HEK293 (cell line): ENCODE measurements around the gene MFSD11.

ENCODE experiments used
- CTCF ChIA-PET: fragments of 350-600 bp; formaldehyde crosslinking; extraction: SDS; loops from one replicate; lab custom pipeline; 2021; ENCODE audit warnings: antibody characterized with exemption; lab: Yijun Ruan, JAX
- POLR2A ChIA-PET: fragments of 300-600 bp; formaldehyde crosslinking; extraction: SDS; loops from one replicate; lab custom pipeline; 2020; ENCODE audit warnings: antibody characterized with exemption, inconsistent platforms; lab: Yijun Ruan, JAX
- H3K27ac ChIP-seq: fragments of 200-500 bp; sonication (Bioruptor generic); 2 replicates; pipeline ENCODE4 v1.5.1; 2014; ENCODE audit warnings: low read depth, low read length, control low read depth, inconsistent platforms; ENCODE audit errors: extremely low read depth
- H3K36me3 ChIP-seq, 2 experiments: fragments of 200-500 bp in 1 of 2; sonication (Bioruptor generic) in 1 of 2; 1 replicate in 1 of 2; 2 replicates in 1 of 2; pipeline ENCODE4 v1.5.1; 2014 to 2017; ENCODE audit warnings: inconsistent platforms in 2 of 2, low read length in 2 of 2; ENCODE audit not compliant: control insufficient read depth in 2 of 2, insufficient read depth in 1 of 2
- H3K4me1 ChIP-seq: fragments of 200-500 bp; sonication (Bioruptor generic); 2 replicates; pipeline ENCODE4 v1.5.1; 2014; ENCODE audit warnings: mild to moderate bottlenecking, low read length, inconsistent platforms; ENCODE audit not compliant: control insufficient read depth, insufficient read depth
- H3K4me3 ChIP-seq: 2 replicates; pipeline ENCODE4 v1.5.1; 2011; ENCODE audit warnings: low read depth, mild to moderate bottlenecking, control low read depth, low read length, moderate library complexity
- H3K9me3 ChIP-seq: fragments of 200-500 bp; sonication (Bioruptor generic); 2 replicates; pipeline ENCODE4 v1.5.1; 2014; ENCODE audit warnings: low read depth, low read length, inconsistent platforms; ENCODE audit not compliant: control insufficient read depth, insufficient read depth
- EGR2 ChIP-seq: fragments of 450-650 bp; formaldehyde crosslinking; IDR thresholded peaks from 2 replicates; pipeline ENCODE4 v1.5.1; 2016; ENCODE audit warnings: low read depth, missing biosample characterization, missing genetic modification characterization
- GLI2 ChIP-seq: fragments of 450-650 bp; formaldehyde crosslinking; IDR thresholded peaks from 2 replicates; pipeline ENCODE4; 2017; ENCODE audit warnings: missing biosample characterization, missing genetic modification characterization, low read depth, borderline replicate concordance
- GLIS2 ChIP-seq: fragments of 450-650 bp; formaldehyde crosslinking; IDR thresholded peaks from 2 replicates; pipeline ENCODE4 v1.5.1; 2016; ENCODE audit warnings: missing biosample characterization, missing genetic modification characterization
- KLF1 ChIP-seq: fragments of 450-650 bp; formaldehyde crosslinking; IDR thresholded peaks from 2 replicates; pipeline ENCODE4 v1.5.1; 2016; ENCODE audit warnings: missing biosample characterization, missing genetic modification characterization
- KLF7 ChIP-seq: fragments of 450-650 bp; formaldehyde crosslinking; IDR thresholded peaks from 2 replicates; pipeline ENCODE4 v1.5.1; 2016; ENCODE audit warnings: missing biosample characterization, missing genetic modification characterization, borderline replicate concordance
- SCRT1 ChIP-seq: fragments of 450-650 bp; formaldehyde crosslinking; IDR thresholded peaks from 2 replicates; pipeline ENCODE4 v1.5.1; 2016; ENCODE audit warnings: missing biosample characterization, missing genetic modification characterization, borderline replicate concordance
- SCRT2 ChIP-seq: fragments of 450-650 bp; formaldehyde crosslinking; IDR thresholded peaks from 2 replicates; pipeline ENCODE4 v1.5.1; 2016; ENCODE audit warnings: missing biosample characterization, missing genetic modification characterization
- YY2 ChIP-seq: fragments of 450-650 bp; formaldehyde crosslinking; IDR thresholded peaks from 2 replicates; pipeline ENCODE4 v1.5.1; 2016; ENCODE audit warnings: missing biosample characterization, missing genetic modification characterization
- ZBTB17 ChIP-seq: fragments of 450-650 bp; formaldehyde crosslinking; IDR thresholded peaks from 2 replicates; pipeline ENCODE4 v1.5.1; 2016; ENCODE audit warnings: missing biosample characterization, missing genetic modification characterization
- ZBTB20 ChIP-seq: fragments of 450-650 bp; formaldehyde crosslinking; IDR thresholded peaks from 2 replicates; pipeline ENCODE4 v1.5.1; 2016; ENCODE audit warnings: missing biosample characterization, missing genetic modification characterization
- ZBTB48 ChIP-seq: fragments of 450-650 bp; formaldehyde crosslinking; IDR thresholded peaks from 2 replicates; pipeline ENCODE4 v1.5.1; 2016; ENCODE audit warnings: missing biosample characterization, missing genetic modification characterization
- ZFHX2 ChIP-seq: fragments of 450-650 bp; formaldehyde crosslinking; conservative IDR thresholded peaks from 2 replicates; pipeline ENCODE4 v1.5.1; 2016; ENCODE audit warnings: missing biosample characterization, missing genetic modification characterization
- ZNF138 ChIP-seq: fragments of 450-650 bp; formaldehyde crosslinking; IDR thresholded peaks from 2 replicates; pipeline ENCODE4 v1.5.1; 2016; ENCODE audit warnings: missing biosample characterization, missing genetic modification characterization, borderline replicate concordance
- ZNF221 ChIP-seq: fragments of 450-650 bp; formaldehyde crosslinking; IDR thresholded peaks from 2 replicates; pipeline ENCODE4 v1.5.1; 2017; ENCODE audit warnings: missing biosample characterization, missing genetic modification characterization, borderline replicate concordance
- ZNF248 ChIP-seq: fragments of 450-650 bp; formaldehyde crosslinking; IDR thresholded peaks from 2 replicates; pipeline ENCODE4 v1.5.1; 2017; ENCODE audit warnings: missing biosample characterization, missing genetic modification characterization
- ZNF366 ChIP-seq: fragments of 450-650 bp; formaldehyde crosslinking; conservative IDR thresholded peaks from 2 replicates; pipeline ENCODE4 v1.5.1; 2016; ENCODE audit warnings: missing biosample characterization, missing genetic modification characterization
- ZNF391 ChIP-seq: fragments of 450-650 bp; formaldehyde crosslinking; IDR thresholded peaks from 2 replicates; pipeline ENCODE4 v1.5.1; 2016; ENCODE audit warnings: low read depth, missing biosample characterization, missing genetic modification characterization, borderline replicate concordance
- ZNF423 ChIP-seq: fragments of 450-650 bp; formaldehyde crosslinking; IDR thresholded peaks from 2 replicates; pipeline ENCODE4 v1.5.1; 2016; ENCODE audit warnings: missing biosample characterization, missing genetic modification characterization
- ZNF48 ChIP-seq: fragments of 450-650 bp; formaldehyde crosslinking; IDR thresholded peaks from 2 replicates; pipeline ENCODE4 v1.5.1; 2016; ENCODE audit warnings: missing biosample characterization, missing genetic modification characterization
- ZNF510 ChIP-seq: fragments of 450-650 bp; formaldehyde crosslinking; IDR thresholded peaks from 2 replicates; pipeline ENCODE4 v1.5.1; 2018; ENCODE audit warnings: mild to moderate bottlenecking, missing genetic modification characterization, missing biosample characterization; ENCODE audit not compliant: insufficient replicate concordance
- ZNF548 ChIP-seq: fragments of 450-650 bp; formaldehyde crosslinking; IDR thresholded peaks from 2 replicates; pipeline ENCODE4 v1.5.1; 2016; ENCODE audit warnings: missing biosample characterization, missing genetic modification characterization
- ZNF561 ChIP-seq: fragments of 450-650 bp; IDR thresholded peaks from 2 replicates; pipeline ENCODE4 v1.5.1; 2018; ENCODE audit warnings: missing biosample characterization, missing genetic modification characterization, borderline replicate concordance
- ZXDB ChIP-seq: fragments of 450-650 bp; formaldehyde crosslinking; IDR thresholded peaks from 2 replicates; pipeline ENCODE4 v1.5.1; 2016; ENCODE audit warnings: missing biosample characterization, missing genetic modification characterization
- TF ChIP-seq, protein P1 (sequence below): fragments of 450-650 bp; formaldehyde crosslinking; IDR thresholded peaks from 2 replicates; pipeline ENCODE4 v1.5.1; 2016; ENCODE audit warnings: missing biosample characterization, missing genetic modification characterization
- TF ChIP-seq, protein P2 (sequence below): fragments of 450-650 bp; formaldehyde crosslinking; IDR thresholded peaks from 2 replicates; pipeline ENCODE4 v1.5.1; 2016; ENCODE audit warnings: missing biosample characterization, missing genetic modification characterization
- TF ChIP-seq, protein P3 (sequence below): fragments of 450-650 bp; formaldehyde crosslinking; IDR thresholded peaks from 2 replicates; pipeline ENCODE4 v1.5.1; 2016; ENCODE audit warnings: missing biosample characterization, missing genetic modification characterization
- TF ChIP-seq, protein P4 (sequence below): sonication (generic); formaldehyde crosslinking; IDR thresholded peaks from 2 replicates; pipeline ENCODE4 v1.8.1; 2022; ENCODE audit warnings: mild to moderate bottlenecking, moderate library complexity, missing genetic modification reagents
- TF ChIP-seq, protein P5 (sequence below): fragments of 450-650 bp; formaldehyde crosslinking; IDR thresholded peaks from 2 replicates; pipeline ENCODE4 v1.5.1; 2017; ENCODE audit warnings: missing biosample characterization, missing genetic modification characterization

The MFSD11 gene

DNA sequence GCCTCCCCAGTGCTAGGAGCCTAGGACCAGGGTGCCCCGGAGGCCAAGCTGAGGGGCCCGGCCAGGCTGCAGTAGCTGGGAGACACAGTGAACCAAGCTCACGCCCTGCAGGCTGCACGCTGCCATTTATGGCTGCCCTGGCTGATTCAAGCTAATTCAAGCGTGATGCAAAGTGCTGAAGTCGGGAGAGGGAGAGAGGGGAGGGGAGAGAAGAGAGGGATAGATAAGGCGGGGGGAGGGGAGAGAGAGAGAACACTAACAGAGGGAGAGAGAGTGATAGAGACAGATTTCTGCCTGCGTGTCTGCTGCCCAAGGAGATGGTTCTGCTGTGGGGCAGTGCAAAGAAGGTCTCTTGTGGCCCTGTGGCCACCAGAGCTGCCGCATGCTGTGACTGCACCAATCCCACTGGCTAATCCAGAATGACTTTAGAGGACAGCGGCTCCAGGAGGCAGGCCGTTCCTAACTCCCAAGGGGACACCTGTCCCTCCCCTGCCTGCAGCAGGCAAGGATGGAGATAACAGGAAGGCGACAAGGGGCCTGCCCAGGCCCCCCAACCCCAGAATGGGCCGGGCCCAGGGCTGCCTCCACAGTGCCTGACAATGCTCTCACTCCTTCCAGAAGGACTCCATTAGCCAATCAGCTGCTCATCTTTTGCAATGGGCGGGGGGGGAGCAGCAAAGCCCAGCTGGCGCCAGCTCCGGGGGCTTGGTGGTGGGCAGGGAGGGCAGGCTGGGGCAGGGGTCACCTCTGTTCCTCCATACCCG lies 40.0 kb upstream of the MFSD11 start:
- Histone ChIP-seq H3K9me3 (no peaks in the 10 kb centered on the region), H3K36me3 (peaks cover 6% of the 10 kb centered on the region in 2 experiments; a peak in 2 of 3 replicates), H3K27ac (peak overlapping the region; percentile 79), H3K4me1 (peaks cover 38% of the 10 kb centered on the region), H3K4me3 (no peak overlapping the region)
- ChIA-PET CTCF (interaction anchor here (0.6 to 3.3 kb wide), 13 partner anchors 9 to 315 kb away, joined by 3 to 22 read pairs (median 5); partner anchors contain the start of gene MXRA7), POLR2A (interaction anchor here (0.5 to 2.5 kb wide), 21 partner anchors 9 to 344 kb away, joined by 3 to 17 read pairs (median 7); partner anchors contain the start of genes MFSD11, MXRA7, PRPSAP1 and SRSF2)
- TF ChIP-seq KLF1 (tag by site-specific recombination) (peak; percentile 64; the same call in 1 of the 2 replicates), ZNF48 (tag by site-specific recombination) (no peak), ZFHX2 (no peak), ZXDB (tag by site-specific recombination) (no peak; the same call in 1 of the 2 replicates), SCRT2 (tag by site-specific recombination) (no peak), GLI2 (tag by site-specific recombination) (no peak; the same call in 1 of the 2 replicates), ZBTB17 (tag by site-specific recombination) (peak; percentile 85), YY2 (tag by site-specific recombination) (peak; percentile 76), SCRT1 (tag by site-specific recombination) (no peak), ZNF510 (no peak), ZBTB20 (tag by site-specific recombination) (peak; percentile 84), GLIS2 (tag by site-specific recombination) (peak; percentile 66), ZNF561 (tag by site-specific recombination) (no peak), ZNF248 (tag by site-specific recombination) (no peak), ZNF138 (tag by site-specific recombination) (no peak), ZNF221 (no peak), ZNF548 (tag by site-specific recombination) (no peak), EGR2 (tag by site-specific recombination) (no peak), ZBTB48 (tag by site-specific recombination) (peak; percentile 72; the same call in 1 of the 2 replicates), ZNF391 (tag by site-specific recombination) (peak; percentile 69; the same call in 1 of the 2 replicates), ZNF366 (tag by site-specific recombination) (peak; percentile 82), ZNF423 (tag by site-specific recombination) (peak; percentile 81), KLF7 (peak; percentile 56; the same call in 1 of the 2 replicates)
- TF ChIP-seq, protein P1, sequence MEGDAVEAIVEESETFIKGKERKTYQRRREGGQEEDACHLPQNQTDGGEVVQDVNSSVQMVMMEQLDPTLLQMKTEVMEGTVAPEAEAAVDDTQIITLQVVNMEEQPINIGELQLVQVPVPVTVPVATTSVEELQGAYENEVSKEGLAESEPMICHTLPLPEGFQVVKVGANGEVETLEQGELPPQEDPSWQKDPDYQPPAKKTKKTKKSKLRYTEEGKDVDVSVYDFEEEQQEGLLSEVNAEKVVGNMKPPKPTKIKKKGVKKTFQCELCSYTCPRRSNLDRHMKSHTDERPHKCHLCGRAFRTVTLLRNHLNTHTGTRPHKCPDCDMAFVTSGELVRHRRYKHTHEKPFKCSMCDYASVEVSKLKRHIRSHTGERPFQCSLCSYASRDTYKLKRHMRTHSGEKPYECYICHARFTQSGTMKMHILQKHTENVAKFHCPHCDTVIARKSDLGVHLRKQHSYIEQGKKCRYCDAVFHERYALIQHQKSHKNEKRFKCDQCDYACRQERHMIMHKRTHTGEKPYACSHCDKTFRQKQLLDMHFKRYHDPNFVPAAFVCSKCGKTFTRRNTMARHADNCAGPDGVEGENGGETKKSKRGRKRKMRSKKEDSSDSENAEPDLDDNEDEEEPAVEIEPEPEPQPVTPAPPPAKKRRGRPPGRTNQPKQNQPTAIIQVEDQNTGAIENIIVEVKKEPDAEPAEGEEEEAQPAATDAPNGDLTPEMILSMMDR, result peak; percentile 50; the same call in 1 of the 2 replicates
- TF ChIP-seq, protein P2, sequence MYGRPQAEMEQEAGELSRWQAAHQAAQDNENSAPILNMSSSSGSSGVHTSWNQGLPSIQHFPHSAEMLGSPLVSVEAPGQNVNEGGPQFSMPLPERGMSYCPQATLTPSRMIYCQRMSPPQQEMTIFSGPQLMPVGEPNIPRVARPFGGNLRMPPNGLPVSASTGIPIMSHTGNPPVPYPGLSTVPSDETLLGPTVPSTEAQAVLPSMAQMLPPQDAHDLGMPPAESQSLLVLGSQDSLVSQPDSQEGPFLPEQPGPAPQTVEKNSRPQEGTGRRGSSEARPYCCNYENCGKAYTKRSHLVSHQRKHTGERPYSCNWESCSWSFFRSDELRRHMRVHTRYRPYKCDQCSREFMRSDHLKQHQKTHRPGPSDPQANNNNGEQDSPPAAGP, result peak; percentile 97
- TF ChIP-seq, protein P3, sequence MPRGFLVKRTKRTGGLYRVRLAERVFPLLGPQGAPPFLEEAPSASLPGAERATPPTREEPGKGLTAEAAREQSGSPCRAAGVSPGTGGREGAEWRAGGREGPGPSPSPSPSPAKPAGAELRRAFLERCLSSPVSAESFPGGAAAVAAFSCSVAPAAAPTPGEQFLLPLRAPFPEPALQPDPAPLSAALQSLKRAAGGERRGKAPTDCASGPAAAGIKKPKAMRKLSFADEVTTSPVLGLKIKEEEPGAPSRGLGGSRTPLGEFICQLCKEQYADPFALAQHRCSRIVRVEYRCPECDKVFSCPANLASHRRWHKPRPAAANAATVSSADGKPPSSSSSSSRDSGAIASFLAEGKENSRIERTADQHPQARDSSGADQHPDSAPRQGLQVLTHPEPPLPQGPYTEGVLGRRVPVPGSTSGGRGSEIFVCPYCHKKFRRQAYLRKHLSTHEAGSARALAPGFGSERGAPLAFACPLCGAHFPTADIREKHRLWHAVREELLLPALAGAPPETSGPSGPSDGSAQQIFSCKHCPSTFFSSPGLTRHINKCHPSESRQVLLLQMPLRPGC (tag by site-specific recombination), result peak; percentile 46; the same call in 1 of the 2 replicates
- TF ChIP-seq, protein P4, sequence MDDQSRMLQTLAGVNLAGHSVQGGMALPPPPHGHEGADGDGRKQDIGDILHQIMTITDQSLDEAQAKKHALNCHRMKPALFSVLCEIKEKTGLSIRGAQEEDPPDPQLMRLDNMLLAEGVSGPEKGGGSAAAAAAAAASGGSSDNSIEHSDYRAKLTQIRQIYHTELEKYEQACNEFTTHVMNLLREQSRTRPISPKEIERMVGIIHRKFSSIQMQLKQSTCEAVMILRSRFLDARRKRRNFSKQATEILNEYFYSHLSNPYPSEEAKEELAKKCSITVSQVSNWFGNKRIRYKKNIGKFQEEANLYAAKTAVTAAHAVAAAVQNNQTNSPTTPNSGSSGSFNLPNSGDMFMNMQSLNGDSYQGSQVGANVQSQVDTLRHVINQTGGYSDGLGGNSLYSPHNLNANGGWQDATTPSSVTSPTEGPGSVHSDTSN (CRISPR knock-in tag), result no peak
- TF ChIP-seq, protein P5, sequence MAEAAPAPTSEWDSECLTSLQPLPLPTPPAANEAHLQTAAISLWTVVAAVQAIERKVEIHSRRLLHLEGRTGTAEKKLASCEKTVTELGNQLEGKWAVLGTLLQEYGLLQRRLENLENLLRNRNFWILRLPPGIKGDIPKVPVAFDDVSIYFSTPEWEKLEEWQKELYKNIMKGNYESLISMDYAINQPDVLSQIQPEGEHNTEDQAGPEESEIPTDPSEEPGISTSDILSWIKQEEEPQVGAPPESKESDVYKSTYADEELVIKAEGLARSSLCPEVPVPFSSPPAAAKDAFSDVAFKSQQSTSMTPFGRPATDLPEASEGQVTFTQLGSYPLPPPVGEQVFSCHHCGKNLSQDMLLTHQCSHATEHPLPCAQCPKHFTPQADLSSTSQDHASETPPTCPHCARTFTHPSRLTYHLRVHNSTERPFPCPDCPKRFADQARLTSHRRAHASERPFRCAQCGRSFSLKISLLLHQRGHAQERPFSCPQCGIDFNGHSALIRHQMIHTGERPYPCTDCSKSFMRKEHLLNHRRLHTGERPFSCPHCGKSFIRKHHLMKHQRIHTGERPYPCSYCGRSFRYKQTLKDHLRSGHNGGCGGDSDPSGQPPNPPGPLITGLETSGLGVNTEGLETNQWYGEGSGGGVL (tag by site-specific recombination), result peak; percentile 100
